Spleen (tissue), 7 donors: ENCODE results near the gene ZNF442.

ENCODE experiments used
- CTCF ChIP-seq, 11 experiments: fragments of 200-600 bp in 7 of 11; fragments of 450-650 bp in 4 of 11; sonication (generic) in 4 of 11; IDR thresholded peaks in 8 of 11; conservative IDR thresholded peaks in 3 of 11; 1 replicate in 7 of 11; 2 replicates in 4 of 11; pipeline versions ENCODE4 v1.4.0 to v1.8.0; 2016 to 2021; ENCODE audit warnings: antibody characterized with exemption in 11 of 11, inconsistent platforms in 4 of 11, mild to moderate bottlenecking in 1 of 11
- POLR2A ChIP-seq, 3 donors: fragments of 450-650 bp; IDR thresholded peaks; one replicate each; pipeline ENCODE4 v1.5.1; 2017; ENCODE audit warnings: antibody characterized with exemption in 3 of 3, mild to moderate bottlenecking in 1 of 3
- POLR2AphosphoS5 ChIP-seq, 3 donors: sonication (generic); formaldehyde crosslinking; IDR thresholded peaks; one replicate each; pipeline ENCODE4 v1.5.1; 2017; ENCODE audit warnings: antibody characterized with exemption in 3 of 3
- donor health status: DM: no; HTN: no; CAD: no; lungs with moderate emphysema.
- donor health status: DM: no; HTN: no; CAD: no.
- donor health status: DM: no; HTN: no; CAD: no.

GRCh38 chr19:12330340-12330739, 35.1 kb downstream of the ZNF442 start:
- no peak for TF ChIP-seq POLR2A (IDR thresholded peaks at IDR 0.05)
- no peak for TF ChIP-seq CTCF (IDR thresholded peaks at IDR 0.05 in 8 of 11, conservative IDR thresholded peaks at IDR 0.05 in 3 of 11)
- no peak for TF ChIP-seq POLR2AphosphoS5 (IDR thresholded peaks at IDR 0.05)
